Activated CD4-positive, alpha-beta T cell treated with anti-CD3 and anti-CD28 coated beads for 1 hour (primary cell): ENCODE measurements around the gene DEFB114.

Source experiments
- DNase-seq: peaks from one replicate; pipeline ENCODE4 v3.0.0-alpha.2; 2020

Gene DEFB114

GRCh38 chr6:49934770-49935169 is 29.2 kb downstream of the DEFB114 start:
- DNase-seq = no peak

GRCh38 chr6:49933526-49933925 is 30.4 kb downstream of the DEFB114 start:
- DNase-seq = no peak

- DNase-seq = no peak
These were observed 34.6 kb downstream of the DEFB114 start for GRCh38 chr6:49929340-49929739.

- no peak for DNase-seq
These were observed 40.1 kb downstream of the DEFB114 start for GRCh38 chr6:49923826-49924225.

- DNase-seq = no peak
These were observed 43.9 kb downstream of the DEFB114 start for GRCh38 chr6:49919935-49920644.

- DNase-seq = no peak
These were observed 44.7 kb downstream of the DEFB114 start for GRCh38 chr6:49919261-49919660.

GRCh38 chr6:49918787-49919186 is 45.2 kb downstream of the DEFB114 start:
- DNase-seq = no peak

GRCh38 chr6:49915035-49915434 is 48.9 kb downstream of the DEFB114 start:
- no peak for DNase-seq

- DNase-seq = no peak
These were observed 50.2 kb downstream of the DEFB114 start for GRCh38 chr6:49913636-49914375.

- no peak for DNase-seq
These were observed 51.8 kb downstream of the DEFB114 start for GRCh38 chr6:49912196-49912595.

GRCh38 chr6:49911252-49911651 is 52.7 kb downstream of the DEFB114 start:
- DNase-seq = no peak
